Thoracic aorta (tissue), 2 donors: ENCODE data around the gene MEIS2. TPM values are rescaled to one million over a fixed set of nuclear protein-coding genes. Genes with fewer than 3 reads are reported as not detected.
A peak's percentile ranks its signal among the peaks of the same experiment; 100 is the strongest.

Source experiments
- ATAC-seq: fragments of 150-250 bp; one replicate; pipeline ENCODE4 v1.8.0; 2017; ENCODE audit warnings: low read depth; ENCODE audit not compliant: insufficient number of reproducible peaks, low FRiP score
- DNase-seq: peaks from one replicate; pipeline ENCODE4 v3.0.0-alpha.2; 2020; ENCODE audit warnings: low spot score
- H3K27ac ChIP-seq, 2 donors: fragments of 200-600 bp; sonication (generic); 1 replicate in 1 of 2; 2 replicates in 1 of 2; pipeline ENCODE4 v1.5.1; 2016; ENCODE audit warnings: mild to moderate bottlenecking in 2 of 2, moderate library complexity in 2 of 2
- H3K27me3 ChIP-seq: fragments of 200-600 bp; sonication (generic); replicated peaks from 2 replicates; pipeline ENCODE4 v1.6.0; 2016; ENCODE audit warnings: mild to moderate bottlenecking; ENCODE audit not compliant: insufficient read depth
- H3K36me3 ChIP-seq: fragments of 200-600 bp; sonication (generic); one replicate; pipeline ENCODE4 v1.5.1; 2016
- H3K4me1 ChIP-seq, 2 donors: fragments of 200-600 bp; sonication (generic); 1 replicate in 1 of 2; 2 replicates in 1 of 2; pipeline versions ENCODE4 v1.5.1 to v1.6.0; 2016; ENCODE audit warnings: low read depth in 2 of 2, mild to moderate bottlenecking in 1 of 2; ENCODE audit not compliant: control insufficient read depth in 1 of 2
- H3K4me3 ChIP-seq: fragments of 200-600 bp; sonication (generic); 2 replicates; pipeline ENCODE4 v1.5.1; 2016; ENCODE audit warnings: mild to moderate bottlenecking
- H3K9me3 ChIP-seq: fragments of 200-600 bp; sonication (generic); 2 replicates; pipeline ENCODE4 v1.5.1; 2016
- total RNA-seq, 2 donors: library from RNA; depleted of rRNA; stranded (reverse); fragments of >200 nt; gene quantifications; one replicate each; pipeline versions ENCODE4 v1.1.0 to v1.2.3, GENCODE V29; 2016
- TF ChIP-seq, protein P1 (sequence below): fragments of 200-600 bp; sonication (generic); IDR thresholded peaks from one replicate; pipeline ENCODE4 v1.5.1; 2019; ENCODE audit warnings: antibody characterized with exemption

The MEIS2 gene
- total RNA-seq, 2 donors from 2014 or later, result 46.4 to 57.2 TPM

- no peak for ATAC-seq
- Histone ChIP-seq H3K27ac (no peak overlapping the region), H3K9me3 (no peaks in the 10 kb centered on the region), H3K27me3 (no peaks in the 10 kb centered on the region), H3K4me1 (no peaks in the 10 kb centered on the region), H3K36me3 (no peaks in the 10 kb centered on the region), H3K4me3 (no peak overlapping the region)
- DNase-seq, result no peak
- TF ChIP-seq, protein P1, sequence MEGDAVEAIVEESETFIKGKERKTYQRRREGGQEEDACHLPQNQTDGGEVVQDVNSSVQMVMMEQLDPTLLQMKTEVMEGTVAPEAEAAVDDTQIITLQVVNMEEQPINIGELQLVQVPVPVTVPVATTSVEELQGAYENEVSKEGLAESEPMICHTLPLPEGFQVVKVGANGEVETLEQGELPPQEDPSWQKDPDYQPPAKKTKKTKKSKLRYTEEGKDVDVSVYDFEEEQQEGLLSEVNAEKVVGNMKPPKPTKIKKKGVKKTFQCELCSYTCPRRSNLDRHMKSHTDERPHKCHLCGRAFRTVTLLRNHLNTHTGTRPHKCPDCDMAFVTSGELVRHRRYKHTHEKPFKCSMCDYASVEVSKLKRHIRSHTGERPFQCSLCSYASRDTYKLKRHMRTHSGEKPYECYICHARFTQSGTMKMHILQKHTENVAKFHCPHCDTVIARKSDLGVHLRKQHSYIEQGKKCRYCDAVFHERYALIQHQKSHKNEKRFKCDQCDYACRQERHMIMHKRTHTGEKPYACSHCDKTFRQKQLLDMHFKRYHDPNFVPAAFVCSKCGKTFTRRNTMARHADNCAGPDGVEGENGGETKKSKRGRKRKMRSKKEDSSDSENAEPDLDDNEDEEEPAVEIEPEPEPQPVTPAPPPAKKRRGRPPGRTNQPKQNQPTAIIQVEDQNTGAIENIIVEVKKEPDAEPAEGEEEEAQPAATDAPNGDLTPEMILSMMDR, result no peak
These were observed 29.2 kb downstream of the MEIS2 start for GRCh38 chr15:37071134-37071533.

DNA sequence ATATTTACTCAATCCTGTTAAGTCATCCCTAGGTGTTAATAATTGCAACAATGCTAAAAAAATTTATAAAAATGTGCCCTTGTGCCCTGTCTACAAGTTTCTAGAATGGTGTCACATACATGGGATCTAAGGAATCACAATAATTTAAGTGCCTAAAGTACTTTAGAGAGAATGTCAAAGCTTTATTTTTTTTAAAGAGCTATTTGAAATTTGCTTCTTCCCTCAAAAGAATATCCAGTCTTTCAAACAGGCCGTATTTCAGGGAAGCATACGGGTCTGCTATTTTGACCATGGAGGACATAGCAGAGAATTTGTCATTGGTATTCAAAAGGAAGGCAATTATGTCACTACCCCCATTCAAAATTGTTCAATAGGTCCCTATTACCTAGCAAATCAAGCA is 29.7 kb downstream of the MEIS2 start:
- Histone ChIP-seq H3K4me3 (no peak overlapping the region), H3K27ac (no peak overlapping the region), H3K36me3 (no peaks in the 10 kb centered on the region), H3K9me3 (no peaks in the 10 kb centered on the region), H3K27me3 (no peaks in the 10 kb centered on the region), H3K4me1 (no peaks in the 10 kb centered on the region)
- TF ChIP-seq, protein P1, result no peak
- no peak for ATAC-seq
- DNase-seq, result no peak

DNA sequence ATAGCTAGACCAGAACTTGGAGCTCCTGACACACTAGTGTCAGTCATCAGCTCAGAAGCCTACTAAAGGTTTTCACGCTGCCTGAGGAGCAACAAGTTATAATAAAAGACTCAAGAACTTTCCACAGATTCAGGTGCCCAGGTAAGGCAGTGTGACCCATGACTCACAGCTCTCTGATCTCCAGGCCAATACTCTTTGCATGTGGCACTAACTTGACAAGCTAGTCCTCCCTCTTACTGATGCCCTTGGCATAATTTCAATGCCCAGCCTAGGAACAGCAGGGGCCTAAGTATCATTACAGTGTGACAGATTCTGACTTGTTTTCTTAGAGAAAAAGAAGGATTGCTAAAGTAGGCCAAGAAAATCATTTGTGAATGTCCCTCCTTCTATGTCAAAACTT is 38.4 kb downstream of the MEIS2 start:
- no peak for ATAC-seq
- no peaks in the 10 kb centered on the region for H3K9me3 ChIP-seq
- H3K4me3 ChIP-seq, result no peak overlapping the region
- DNase-seq, result no peak
- no peaks in the 10 kb centered on the region for H3K27me3 ChIP-seq
- peaks cover 10 to 26% of the 10 kb centered on the region in 2 donors for H3K4me1 ChIP-seq
- H3K36me3 ChIP-seq, result no peaks in the 10 kb centered on the region
- H3K27ac ChIP-seq, result no peak overlapping the region
- TF ChIP-seq, protein P1, result no peak

DNA sequence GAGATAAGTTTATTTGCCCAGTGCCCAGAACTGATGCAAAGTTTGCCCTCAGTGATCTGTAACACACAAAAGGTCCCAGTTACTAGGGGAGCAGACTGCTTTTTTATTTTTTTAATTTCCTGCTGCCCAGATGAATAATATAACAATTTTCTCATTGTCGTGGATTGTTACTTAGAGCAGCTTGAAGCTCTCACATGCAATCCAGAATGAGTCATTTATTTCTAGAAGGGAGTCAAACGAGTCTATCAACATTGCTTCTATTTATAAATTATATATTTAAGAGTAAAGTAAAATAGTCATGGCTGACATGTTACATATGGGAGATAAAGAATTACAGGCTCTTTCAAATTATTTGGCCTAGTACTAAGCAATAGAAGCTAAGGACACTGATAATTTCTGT is 41.3 kb downstream of the MEIS2 start:
- Histone ChIP-seq H3K4me3 (no peak overlapping the region), H3K4me1 (peaks cover 10 to 26% of the 10 kb centered on the region in 2 donors), H3K36me3 (no peaks in the 10 kb centered on the region), H3K27ac (peak overlapping the region in 1 of 2 donors; percentile 3), H3K27me3 (no peaks in the 10 kb centered on the region), H3K9me3 (no peaks in the 10 kb centered on the region)
- peak; percentile 88 for ATAC-seq
- TF ChIP-seq, protein P1, result no peak
- DNase-seq, result no peak

DNA sequence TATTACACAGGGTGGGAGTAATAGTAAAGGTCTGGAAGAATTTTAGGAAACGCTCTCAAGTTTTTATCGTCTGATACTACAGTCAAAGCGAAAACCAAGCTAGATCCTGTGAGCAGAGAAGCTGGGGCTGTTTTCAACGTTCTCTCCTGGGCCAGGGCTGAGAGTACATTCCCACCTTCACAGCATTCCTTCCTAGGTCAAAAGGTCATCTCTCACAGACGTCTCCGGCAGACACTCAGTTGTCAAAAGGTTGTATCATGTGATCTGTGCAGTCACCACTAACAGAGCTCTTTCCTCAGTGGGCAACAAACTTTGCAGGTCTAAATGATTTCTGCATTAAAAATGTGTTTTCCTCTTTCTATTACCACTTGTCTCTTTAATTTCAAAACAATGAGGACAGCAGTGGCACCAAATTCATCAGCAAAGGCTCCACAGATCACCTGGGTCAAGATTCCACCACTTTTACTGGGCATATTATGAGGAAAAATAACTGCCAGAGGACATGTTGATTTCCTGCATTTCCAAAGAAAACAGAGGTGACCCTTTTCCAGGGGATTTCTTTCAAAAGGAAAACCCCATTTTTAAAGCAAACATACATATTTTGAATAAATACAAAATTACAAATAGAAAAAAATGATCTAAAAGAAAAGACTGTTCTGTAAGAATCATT is 41.9 kb downstream of the MEIS2 start:
- no peak overlapping the region for H3K4me3 ChIP-seq
- TF ChIP-seq, protein P1, result no peak
- no peak for ATAC-seq
- H3K27me3 ChIP-seq, result no peaks in the 10 kb centered on the region
- H3K4me1 ChIP-seq, result peaks cover 10 to 26% of the 10 kb centered on the region in 2 donors
- H3K9me3 ChIP-seq, result no peaks in the 10 kb centered on the region
- H3K36me3 ChIP-seq, result no peaks in the 10 kb centered on the region
- peak overlapping the region in 1 of 2 donors; percentile 3 for H3K27ac ChIP-seq
- DNase-seq, result no peak
